ENCODE data around the gene NFKBIA.
"Not testable (repeated sequence)": the region's sequence is repeated elsewhere in the genome, so short reads cannot be mapped to it uniquely, and the experiment has no call there.

- TF ChIP-seq CTCF (IDR thresholded peaks at IDR 0.05); POLR2AphosphoS5 (IDR thresholded peaks at IDR 0.05; ENCODE audit: low read depth, low read length); REST (IDR thresholded peaks at IDR 0.05; ENCODE audit: insufficient read depth in 1 of 2, low read depth in 2 of 2, low read length in 1 of 2); SIN3A (IDR thresholded peaks at IDR 0.05; ENCODE audit: borderline replicate concordance, insufficient read depth, low read depth, low read length): not testable (repeated sequence)
These were observed 49.3 kb downstream of the NFKBIA start for GRCh38 chr14:35355235-35355634.

All from Panc1 (cell line).